Smooth muscle cell (in vitro differentiated cells): ENCODE results near the gene CEMIP2. TPM values are rescaled to one million over a fixed set of nuclear protein-coding genes. Genes with fewer than 3 reads are reported as not detected.
A peak's percentile ranks its signal among the peaks of the same experiment; 100 is the strongest.

Experiments used
- DNase-seq: peaks from one replicate; lab custom pipeline; 2025; ENCODE audit not compliant: unreplicated experiment; lab: John Stamatoyannopoulos, UW
- H2AFZ ChIP-seq: fragments of 200-600 bp; sonication (generic); 2 replicates; pipeline ENCODE4 v1.6.0; 2016; ENCODE audit warnings: antibody characterized with exemption, low read depth, mild to moderate bottlenecking
- H3F3A ChIP-seq: fragments of 200-600 bp; sonication (generic); 2 replicates; pipeline ENCODE4 v1.6.0; 2017; ENCODE audit warnings: antibody characterized with exemption, low read depth
- H3K27ac ChIP-seq: fragments of 200-600 bp; sonication (generic); 2 replicates; pipeline ENCODE4 v1.5.1; 2016; ENCODE audit warnings: low read depth, mild to moderate bottlenecking
- H3K27me3 ChIP-seq: fragments of 200-600 bp; sonication (generic); 2 replicates; pipeline ENCODE4 v1.6.1; 2016; ENCODE audit warnings: low read depth, mild to moderate bottlenecking
- H3K36me3 ChIP-seq: fragments of 200-600 bp; sonication (generic); 2 replicates; pipeline ENCODE4 v1.5.1; 2016; ENCODE audit warnings: low read depth
- H3K4me1 ChIP-seq: fragments of 200-600 bp; sonication (generic); 2 replicates; pipeline ENCODE4 v1.5.1; 2016; ENCODE audit warnings: low read depth
- H3K4me2 ChIP-seq: fragments of 200-600 bp; sonication (generic); 2 replicates; pipeline ENCODE4 v1.6.0; 2016; ENCODE audit warnings: mild to moderate bottlenecking
- H3K4me3 ChIP-seq: fragments of 200-600 bp; sonication (generic); 2 replicates; pipeline ENCODE4 v1.5.1; 2016; ENCODE audit warnings: mild to moderate bottlenecking
- H3K79me2 ChIP-seq: fragments of 200-600 bp; sonication (generic); 2 replicates; pipeline ENCODE4 v1.6.0; 2016; ENCODE audit warnings: low read depth, mild to moderate bottlenecking
- H3K9ac ChIP-seq: fragments of 200-600 bp; sonication (generic); 2 replicates; pipeline ENCODE4 v1.6.0; 2016; ENCODE audit warnings: low read depth
- H3K9me3 ChIP-seq: fragments of 200-600 bp; sonication (generic); replicated peaks from 2 replicates; pipeline ENCODE4 v1.5.1; 2016; ENCODE audit warnings: low read depth
- H4K20me1 ChIP-seq: fragments of 200-600 bp; sonication (generic); 2 replicates; pipeline ENCODE4 v1.6.0; 2016; ENCODE audit warnings: low read depth
- WGBS: methylation state at CpG from one replicate; pipeline ENCODE4 v1.1.7; 2016; ENCODE audit warnings: low lambda C conversion rate; 5-methylcytosine and 5-hydroxymethylcytosine counted together
- polyA plus RNA-seq: library from polyadenylated mRNA; unstranded; fragments of >200 nt; fragmentation: Nextera tagmentation; extraction: Ambion mirVana; gene quantifications from 2 replicates; pipeline ENCODE4 v1.2.1, GENCODE V29; 2016
- total RNA-seq: library from RNA; depleted of rRNA; stranded (reverse); fragments of >200 nt; gene quantifications from 2 replicates; pipeline ENCODE4 v1.2.3, GENCODE V29; 2014
- TF ChIP-seq, protein P1 (sequence below): fragments of 200-600 bp; sonication (generic); IDR thresholded peaks from 2 replicates; pipeline ENCODE4 v1.5.1; 2017; ENCODE audit warnings: borderline replicate concordance, mild to moderate bottlenecking, antibody characterized with exemption; ENCODE audit not compliant: insufficient read depth, poor library complexity, severe bottlenecking

Gene CEMIP2
- total and polyA plus RNA-seq, 2 experiments from 2014 or later, result 46.1 to 103 TPM

GRCh38 chr9:71648453-71648852 is 119.9 kb downstream of the CEMIP2 start:
- Histone ChIP-seq H4K20me1 (no peaks in the 10 kb centered on the region), H3K79me2 (no peaks in the 10 kb centered on the region), H2AFZ (no peak overlapping the region), H3K4me1 (no peaks in the 10 kb centered on the region), H3K27ac (no peak overlapping the region), H3K9ac (no peak overlapping the region), H3K36me3 (no peaks in the 10 kb centered on the region), H3K4me2 (no peak overlapping the region), H3F3A (no peaks in the 10 kb centered on the region), H3K27me3 (no peaks in the 10 kb centered on the region), H3K4me3 (no peak overlapping the region), H3K9me3 (no peaks in the 10 kb centered on the region)
- DNase-seq, result no peak
- TF ChIP-seq, protein P1, sequence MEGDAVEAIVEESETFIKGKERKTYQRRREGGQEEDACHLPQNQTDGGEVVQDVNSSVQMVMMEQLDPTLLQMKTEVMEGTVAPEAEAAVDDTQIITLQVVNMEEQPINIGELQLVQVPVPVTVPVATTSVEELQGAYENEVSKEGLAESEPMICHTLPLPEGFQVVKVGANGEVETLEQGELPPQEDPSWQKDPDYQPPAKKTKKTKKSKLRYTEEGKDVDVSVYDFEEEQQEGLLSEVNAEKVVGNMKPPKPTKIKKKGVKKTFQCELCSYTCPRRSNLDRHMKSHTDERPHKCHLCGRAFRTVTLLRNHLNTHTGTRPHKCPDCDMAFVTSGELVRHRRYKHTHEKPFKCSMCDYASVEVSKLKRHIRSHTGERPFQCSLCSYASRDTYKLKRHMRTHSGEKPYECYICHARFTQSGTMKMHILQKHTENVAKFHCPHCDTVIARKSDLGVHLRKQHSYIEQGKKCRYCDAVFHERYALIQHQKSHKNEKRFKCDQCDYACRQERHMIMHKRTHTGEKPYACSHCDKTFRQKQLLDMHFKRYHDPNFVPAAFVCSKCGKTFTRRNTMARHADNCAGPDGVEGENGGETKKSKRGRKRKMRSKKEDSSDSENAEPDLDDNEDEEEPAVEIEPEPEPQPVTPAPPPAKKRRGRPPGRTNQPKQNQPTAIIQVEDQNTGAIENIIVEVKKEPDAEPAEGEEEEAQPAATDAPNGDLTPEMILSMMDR, result no peak
- 78% methylated on average over 1 of the region's 1 CpG for WGBS

DNA sequence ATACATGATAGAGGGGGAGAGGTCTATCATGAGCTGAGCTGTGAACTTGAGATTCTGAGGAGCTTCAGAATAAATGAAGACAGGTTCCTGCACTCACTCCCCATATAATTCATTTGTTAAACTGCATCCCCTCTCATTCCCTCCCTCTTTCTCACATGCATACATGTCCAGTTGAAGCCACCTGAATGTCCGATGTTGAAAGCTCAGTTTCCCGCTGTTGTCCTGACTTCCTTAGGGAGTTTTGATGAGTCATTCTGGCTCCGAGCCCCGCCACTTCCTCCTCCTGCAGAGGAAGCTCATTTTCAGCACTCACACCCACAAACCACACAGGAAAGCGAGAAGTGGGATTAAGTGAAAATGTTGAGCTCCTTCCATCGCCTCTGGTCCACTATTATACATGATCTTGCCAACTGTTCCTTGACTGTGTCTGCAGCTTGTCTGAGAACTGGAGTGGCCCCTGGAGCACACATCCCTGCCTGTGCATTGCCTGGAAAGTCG is 121.2 kb downstream of the CEMIP2 start:
- Histone ChIP-seq H3F3A (no peaks in the 10 kb centered on the region), H3K36me3 (no peaks in the 10 kb centered on the region), H3K9me3 (no peaks in the 10 kb centered on the region), H3K79me2 (no peaks in the 10 kb centered on the region), H3K4me2 (peak overlapping the region; percentile 52), H3K4me3 (no peak overlapping the region), H2AFZ (no peak overlapping the region), H3K4me1 (no peaks in the 10 kb centered on the region), H4K20me1 (no peaks in the 10 kb centered on the region), H3K9ac (no peak overlapping the region), H3K27ac (no peak overlapping the region), H3K27me3 (no peaks in the 10 kb centered on the region)
- DNase-seq, result no peak
- TF ChIP-seq, protein P1, result no peak
- 9% methylated on average over 7 of the region's 7 CpGs for WGBS

- Histone ChIP-seq H2AFZ (no peak overlapping the region), H3K27ac (no peak overlapping the region), H3K9ac (no peak overlapping the region), H3K36me3 (no peaks in the 10 kb centered on the region), H4K20me1 (no peaks in the 10 kb centered on the region), H3K79me2 (no peaks in the 10 kb centered on the region), H3K4me2 (no peak overlapping the region), H3K27me3 (no peaks in the 10 kb centered on the region), H3F3A (no peaks in the 10 kb centered on the region), H3K4me3 (no peak overlapping the region), H3K4me1 (no peaks in the 10 kb centered on the region), H3K9me3 (no peaks in the 10 kb centered on the region)
- TF ChIP-seq, protein P1, result no peak
- WGBS, result 63% methylated on average over 1 of the region's 1 CpG
- no peak for DNase-seq
Observed at GRCh38 chr9:71646131-71646530, 122.2 kb downstream of the CEMIP2 start.

- no peaks in the 10 kb centered on the region for H3K36me3 ChIP-seq
- H3K9me3 ChIP-seq, result no peaks in the 10 kb centered on the region
- no peaks in the 10 kb centered on the region for H3K4me1 ChIP-seq
- no peaks in the 10 kb centered on the region for H4K20me1 ChIP-seq
- TF ChIP-seq, protein P1, result no peak
- no peak overlapping the region for H3K4me2 ChIP-seq
- H3K9ac ChIP-seq, result no peak overlapping the region
- no peak overlapping the region for H3K4me3 ChIP-seq
- no peak overlapping the region for H2AFZ ChIP-seq
- DNase-seq, result no peak
- no peak overlapping the region for H3K27ac ChIP-seq
- H3K79me2 ChIP-seq, result no peaks in the 10 kb centered on the region
- no peaks in the 10 kb centered on the region for H3K27me3 ChIP-seq
- WGBS, result 97% methylated on average over 1 of the region's 1 CpG
- no peaks in the 10 kb centered on the region for H3F3A ChIP-seq
Observed at GRCh38 chr9:71644819-71645362, 123.4 kb downstream of the CEMIP2 start.
